GDM1 (cell line): ENCODE measurements around the gene SASH1.

Experiments used
- DNase-seq: peaks from one replicate; lab custom pipeline; 2025; lab: John Stamatoyannopoulos, UW

Gene SASH1

GRCh38 chr6:148457843-148458159 is 115.2 kb downstream of the SASH1 start:
- DNase-seq, result no peak

DNA sequence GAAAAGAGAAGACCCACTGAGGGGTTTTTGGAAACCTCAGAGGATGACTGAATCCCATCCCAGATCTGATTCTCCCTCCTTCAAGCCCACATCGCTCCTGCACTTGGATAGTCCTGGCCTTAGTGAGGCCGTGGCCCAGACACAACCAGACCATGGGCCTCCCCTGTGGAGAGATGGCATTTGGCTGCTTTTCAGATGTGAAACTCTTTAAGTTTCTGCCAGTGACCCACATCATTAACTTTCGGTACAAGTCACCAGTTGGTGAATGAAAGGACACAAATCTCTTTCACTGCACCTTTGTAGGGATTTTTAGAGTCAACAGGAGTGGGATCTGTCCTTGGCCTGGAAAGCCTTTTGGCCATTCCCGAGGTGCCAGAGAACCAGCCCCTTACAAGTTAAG is 116.6 kb downstream of the SASH1 start:
- DNase-seq, result no peak

GRCh38 chr6:148460876-148461646 is 118.4 kb downstream of the SASH1 start:
- DNase-seq, result no peak

DNA sequence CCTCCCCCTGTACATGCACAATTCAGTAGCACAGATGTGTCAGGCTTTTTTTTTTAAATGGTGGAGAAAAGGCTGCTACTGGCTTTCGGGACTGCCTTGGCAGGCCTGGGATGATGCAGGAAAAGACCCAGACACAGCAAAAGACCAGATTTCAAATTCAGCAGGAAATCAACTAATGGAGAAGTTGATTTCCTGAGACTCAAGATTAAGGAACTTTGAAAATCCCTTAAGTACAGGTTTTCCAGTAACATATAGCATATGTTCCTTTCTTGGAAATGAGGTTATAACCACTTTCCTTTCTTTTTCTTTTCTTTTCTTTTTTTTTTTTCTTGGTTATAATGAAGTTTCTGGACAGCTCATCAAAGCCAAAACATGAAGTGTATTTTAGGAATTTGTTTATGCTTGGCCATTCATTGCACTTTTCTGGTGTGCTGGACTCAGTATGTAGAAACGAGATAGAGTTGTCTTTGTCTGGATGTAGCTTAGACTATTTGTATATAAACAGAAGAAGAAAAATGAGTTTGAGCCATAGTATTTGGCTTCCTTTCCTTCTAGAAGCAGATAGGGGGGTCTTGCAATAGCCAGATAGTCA is 119.4 kb downstream of the SASH1 start:
- no peak for DNase-seq

DNA sequence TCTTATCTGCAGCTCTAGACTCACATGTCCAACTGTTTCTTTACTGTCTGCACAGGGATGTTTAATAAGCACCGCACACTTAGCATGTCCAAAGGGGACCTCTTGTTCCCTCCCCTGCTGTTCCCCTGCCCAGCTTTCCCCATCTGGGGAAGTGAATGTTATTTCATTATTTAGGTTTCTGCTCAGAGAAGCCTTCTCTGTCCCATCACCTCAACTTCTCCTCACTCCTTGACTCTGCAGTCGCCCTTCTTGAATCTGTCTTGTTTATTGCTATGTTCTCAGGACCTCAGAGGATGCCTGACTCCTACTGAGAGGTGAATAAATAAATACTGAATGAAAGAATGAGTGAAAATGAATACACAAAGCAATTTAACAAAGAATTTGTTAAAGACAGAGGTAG is 121.0 kb downstream of the SASH1 start:
- no peak for DNase-seq

GRCh38 chr6:148464319-148465010 is 121.8 kb downstream of the SASH1 start:
- no peak for DNase-seq

DNA sequence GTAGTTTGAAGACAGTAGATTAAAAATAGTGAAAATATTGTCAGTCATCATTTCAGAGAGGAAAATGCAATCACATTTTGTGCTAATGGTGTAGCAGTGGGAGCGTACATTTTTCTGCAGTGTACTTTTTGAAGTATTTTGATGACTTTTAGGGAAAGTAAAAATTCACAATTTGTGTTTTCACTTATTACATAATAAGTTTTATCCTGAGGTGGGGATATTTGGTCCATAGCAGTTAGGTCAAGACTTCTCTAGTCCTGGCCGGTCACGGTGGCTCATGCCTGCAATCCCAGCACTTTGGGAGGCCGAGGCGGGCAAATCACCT is 122.3 kb downstream of the SASH1 start:
- no peak for DNase-seq

DNA sequence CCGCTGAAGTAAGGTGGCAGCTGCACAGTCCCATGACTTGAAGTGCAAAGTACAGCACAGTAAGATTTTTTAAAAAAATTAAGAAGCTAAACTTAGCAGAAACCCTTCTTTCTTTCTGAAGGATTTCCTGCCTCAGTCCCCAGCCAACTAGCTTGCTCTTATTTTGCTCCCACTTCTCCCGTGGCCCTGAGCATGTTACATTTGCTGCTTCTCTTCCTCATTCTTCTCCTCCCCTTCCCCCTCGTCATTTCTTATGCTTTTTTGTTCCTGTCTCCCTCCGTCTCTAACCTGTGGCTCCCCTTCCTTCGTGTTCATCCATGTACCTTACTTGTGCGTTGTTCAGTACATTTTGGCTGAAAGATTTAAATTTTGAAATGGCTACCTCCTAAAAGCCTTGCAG is 123.0 kb downstream of the SASH1 start:
- no peak for DNase-seq

DNA sequence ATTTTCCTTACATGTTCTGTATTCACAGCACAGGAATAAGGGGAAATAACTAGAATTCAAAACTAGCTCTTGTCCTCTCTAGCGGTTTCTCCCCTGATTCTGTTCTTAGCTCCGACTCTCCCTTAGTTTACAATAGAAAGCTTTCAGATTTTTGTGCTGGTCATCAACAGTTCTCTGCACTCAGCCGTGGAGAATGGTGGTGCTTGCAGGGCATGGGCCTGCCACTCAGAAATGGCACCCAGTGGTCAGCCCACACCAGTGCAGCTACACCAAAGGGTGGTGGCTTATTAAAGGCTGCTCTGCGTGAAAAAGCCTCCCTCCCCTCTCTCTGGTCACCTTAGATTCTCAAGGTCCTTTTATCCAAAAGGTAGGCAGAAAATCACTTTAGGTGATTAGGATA is 123.5 kb downstream of the SASH1 start:
- no peak for DNase-seq

GRCh38 chr6:148467926-148468325 is 125.3 kb downstream of the SASH1 start:
- no peak for DNase-seq

GRCh38 chr6:148470156-148470555 is 127.5 kb downstream of the SASH1 start:
- no peak for DNase-seq

DNA sequence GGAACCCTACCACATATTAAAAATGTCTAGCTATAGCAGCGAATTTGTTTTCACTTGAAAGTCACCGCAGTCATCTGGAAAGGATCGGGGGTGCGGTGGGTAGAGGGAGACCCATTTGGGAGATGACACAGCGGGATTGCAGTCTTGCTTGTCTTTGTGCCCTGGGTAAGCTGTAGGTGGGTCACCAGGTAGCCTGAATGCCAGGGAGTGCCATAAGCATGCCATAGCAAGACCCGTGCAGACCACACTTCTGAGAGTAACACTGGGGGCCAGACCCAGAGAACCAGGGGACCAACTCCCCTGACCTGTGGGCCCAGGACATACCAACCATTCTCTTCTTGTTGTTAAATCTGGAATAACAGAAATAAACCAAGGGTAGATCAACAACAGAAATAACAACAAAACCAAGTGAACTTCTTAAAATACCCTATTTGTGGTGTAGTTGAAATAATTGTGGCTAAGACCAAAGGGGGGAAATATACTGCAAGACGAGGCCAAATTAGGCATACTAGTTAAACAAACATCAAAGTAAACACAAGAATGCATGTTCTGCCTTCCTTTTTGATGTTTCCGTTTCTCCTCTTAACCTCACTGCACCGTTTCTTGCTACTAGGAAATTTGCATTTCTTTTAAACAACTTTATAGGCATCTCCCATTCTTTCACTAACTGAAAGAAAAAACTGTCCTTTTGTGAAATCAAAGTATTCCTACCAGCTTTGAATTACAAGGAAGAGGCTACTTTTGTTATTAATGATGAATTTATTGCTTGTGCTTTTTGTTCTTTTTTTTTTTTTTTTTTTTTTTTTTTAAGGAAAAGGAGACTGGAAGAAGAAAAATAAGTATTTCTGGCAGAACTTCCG is 128.2 kb downstream of the SASH1 start:
- no peak for DNase-seq

GRCh38 chr6:148471624-148472159 is 129.1 kb downstream of the SASH1 start:
- DNase-seq, result no peak

DNA sequence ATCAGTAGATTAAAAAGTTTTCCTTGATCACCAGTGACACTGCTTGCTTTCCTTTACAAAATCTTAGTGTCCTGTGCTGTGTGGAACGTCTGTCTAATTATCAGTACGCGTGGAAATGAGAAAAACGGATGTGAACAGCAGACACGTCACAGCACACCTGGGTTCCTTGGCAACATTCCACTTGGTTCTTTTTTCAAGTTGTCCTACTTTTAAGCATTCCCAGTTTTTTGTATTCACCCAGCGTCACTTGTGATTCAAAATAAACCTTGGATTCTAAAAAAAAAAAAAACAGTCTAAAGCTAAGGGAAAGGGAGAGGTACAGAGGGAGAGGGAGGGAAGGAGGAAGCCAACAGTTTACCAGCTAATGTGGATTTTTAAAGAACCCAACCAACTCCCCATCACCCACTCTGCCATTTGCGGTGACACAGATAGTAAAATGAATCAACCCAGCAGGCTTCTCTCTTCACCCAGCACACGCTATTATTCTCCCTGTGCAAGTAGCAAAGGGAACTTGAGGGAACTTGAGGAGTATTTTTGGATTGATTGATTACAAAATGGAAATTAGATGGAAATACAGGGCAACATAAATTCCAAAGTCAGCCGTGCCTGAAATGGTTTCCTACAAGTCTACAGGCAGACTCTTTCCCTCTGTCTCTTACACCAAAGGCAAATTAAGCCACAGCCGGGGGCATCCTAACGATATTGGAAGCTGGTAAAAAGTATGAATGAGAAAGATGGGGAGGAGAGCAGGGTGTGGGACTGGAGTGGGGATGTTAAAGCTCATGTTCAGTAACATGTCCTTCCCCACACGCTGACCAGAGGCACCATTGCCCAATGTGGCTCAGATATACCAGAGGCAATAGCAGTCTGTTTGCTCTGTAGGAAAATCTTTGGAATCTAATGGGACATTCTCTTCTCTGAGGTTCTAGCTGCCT is 129.8 kb downstream of the SASH1 start:
- DNase-seq, result no peak

GRCh38 chr6:148479497-148479896 is 136.9 kb downstream of the SASH1 start:
- DNase-seq, result no peak

DNA sequence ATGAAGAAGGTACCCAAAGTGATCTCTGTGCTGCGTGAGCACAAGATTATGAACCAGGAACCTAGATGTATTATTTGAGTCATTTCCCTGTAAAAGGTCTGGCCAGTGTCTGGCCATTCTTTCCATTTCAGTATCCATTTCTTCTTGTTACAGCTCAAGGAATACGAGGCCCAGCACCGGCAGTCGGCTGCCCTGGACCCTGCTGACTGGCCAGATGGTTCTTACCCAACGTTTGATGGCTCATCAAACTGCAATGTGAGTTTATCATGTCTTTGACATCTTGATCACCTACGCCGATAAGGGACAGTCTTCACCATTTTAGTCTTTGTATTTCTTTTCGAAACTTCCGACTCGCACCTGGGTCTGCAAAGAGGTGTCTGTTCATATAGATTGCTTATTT is 144.8 kb downstream of the SASH1 start:
- DNase-seq, result no peak

DNA sequence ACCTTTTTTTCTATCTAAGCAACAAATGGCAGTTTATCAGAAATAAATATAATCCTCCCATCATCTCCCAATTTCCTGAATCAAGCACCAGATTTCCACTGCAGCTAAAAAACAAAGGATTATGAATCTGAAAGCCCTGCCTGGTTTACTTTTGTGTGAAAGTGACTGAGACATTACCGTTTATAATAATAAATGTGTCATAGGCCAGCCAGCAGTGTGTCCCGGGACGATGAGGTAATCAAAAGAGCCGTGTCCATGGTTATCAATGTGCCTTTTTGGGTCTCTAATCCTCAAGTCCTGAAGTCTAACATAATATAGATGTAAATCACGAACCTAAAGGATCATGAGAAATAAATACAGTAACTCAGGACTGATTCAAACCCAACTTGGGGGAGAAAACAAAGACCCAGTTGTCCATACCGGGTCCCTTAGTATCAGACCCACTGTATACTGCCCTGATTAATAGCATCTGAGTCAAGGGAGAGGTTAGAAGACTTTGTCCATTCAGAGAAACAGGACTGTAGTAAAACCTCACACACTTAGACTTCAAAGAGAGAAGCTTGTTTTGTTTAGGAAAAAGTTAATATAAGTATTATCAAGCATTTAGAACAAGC is 149.1 kb downstream of the SASH1 start:
- DNase-seq, result no peak

DNA sequence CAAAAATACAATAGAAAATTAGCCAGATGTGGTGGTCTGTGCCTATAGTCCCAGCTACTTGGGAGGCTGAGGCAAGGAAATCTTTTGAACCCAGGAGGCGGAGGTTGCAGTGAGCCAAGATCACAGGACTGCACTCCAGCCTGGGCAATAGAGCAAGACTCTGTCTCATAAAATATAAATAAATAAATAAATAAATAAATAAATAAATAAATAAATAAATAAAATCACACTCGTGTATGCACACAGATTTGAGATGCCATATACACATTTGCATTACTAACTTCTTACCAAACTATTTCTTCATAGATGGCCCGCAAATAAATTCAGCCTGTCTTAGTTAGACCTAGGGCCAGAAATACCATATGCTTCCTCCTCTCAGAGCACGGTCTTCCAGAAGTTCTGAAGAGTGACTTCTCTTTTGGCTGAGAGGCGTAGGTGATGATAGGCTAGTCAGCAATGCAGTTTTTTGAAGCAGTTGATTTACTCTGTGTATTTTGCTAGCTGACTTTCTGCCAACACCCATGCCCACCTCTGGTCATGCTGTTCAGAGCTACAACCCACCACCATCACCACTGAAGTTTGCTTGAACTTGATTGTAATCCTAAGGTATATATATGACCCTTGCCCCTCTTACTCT is 150.1 kb downstream of the SASH1 start:
- DNase-seq, result no peak

DNA sequence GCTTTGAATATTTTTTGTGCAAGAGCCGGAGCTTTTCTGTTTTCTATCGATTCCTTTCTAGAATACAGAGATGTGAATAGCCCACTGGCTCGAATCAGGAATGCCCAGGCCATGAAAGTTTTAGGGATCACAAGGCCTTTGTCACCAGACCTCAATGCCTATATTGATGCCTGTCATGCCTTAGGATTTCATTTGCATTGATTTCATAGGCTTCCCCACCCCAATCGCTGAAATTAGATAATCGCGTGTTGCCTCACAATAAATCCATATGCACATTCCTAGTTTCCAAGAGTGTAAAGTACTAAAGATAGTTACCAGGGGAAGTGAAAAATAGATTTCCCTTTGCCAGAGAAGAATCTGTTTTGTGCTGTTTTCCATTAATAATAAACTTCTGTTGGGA is 150.8 kb downstream of the SASH1 start:
- DNase-seq, result no peak

DNA sequence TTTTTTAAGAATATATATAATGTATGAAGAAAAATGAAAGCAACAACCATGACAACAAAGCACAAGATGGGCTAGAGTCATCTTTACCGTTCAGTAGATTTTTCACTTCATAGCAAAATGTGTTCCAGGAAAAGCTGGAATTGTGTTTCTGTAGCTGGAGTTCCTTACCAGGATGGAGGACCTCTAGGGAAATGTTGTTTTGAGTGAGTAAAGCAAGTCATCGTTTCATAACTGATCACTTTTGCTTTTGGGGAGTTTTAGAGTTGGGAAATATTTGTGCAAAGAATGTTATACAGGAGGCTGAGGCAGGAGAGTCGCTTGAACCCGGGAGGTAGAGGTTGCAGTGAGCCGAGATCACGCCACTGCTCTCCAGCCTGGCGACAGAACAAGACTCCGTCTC is 151.6 kb downstream of the SASH1 start:
- DNase-seq, result no peak
